Activated B cell treated with CpG ODN at 0.5 μM for 24 hours (primary cell): Measurements from ENCODE around the gene LRRC27. TPM values are rescaled to one million over a fixed set of nuclear protein-coding genes. Genes with fewer than 3 reads are reported as not detected.

ENCODE experiments used
- ATAC-seq: fragments of 200-7000 bp; cut with Tn5 transposase; one replicate; pipeline ENCODE4 v1.10.0; 2021; ENCODE audit warnings: low read depth, mild to moderate bottlenecking, moderate library complexity
- CTCF ChIA-PET: fragments of 350-600 bp; sonication (Branson Sonifier 250); formaldehyde crosslinking; loops from one replicate; lab custom pipeline; 2021; ENCODE audit warnings: antibody characterized with exemption; lab: Charles Lee
- POLR2A ChIA-PET: fragments of 350-600 bp; sonication (Branson Sonifier 250); formaldehyde crosslinking; loops from one replicate; lab custom pipeline; 2021; ENCODE audit warnings: antibody characterized with exemption; lab: Charles Lee
- DNase-seq: peaks from one replicate; pipeline ENCODE4 v3.0.0; 2022
- H3K27ac Mint-ChIP-seq: one replicate; pipeline ENCODE4 v1.8.0; 2020; ENCODE audit warnings: mixed read lengths
- H3K27me3 Mint-ChIP-seq: one replicate; pipeline ENCODE4 v1.8.0; 2021; ENCODE audit warnings: mixed read lengths
- H3K36me3 Mint-ChIP-seq: one replicate; pipeline ENCODE4 v1.8.0; 2021; ENCODE audit warnings: low read depth, mixed read lengths
- H3K4me1 Mint-ChIP-seq: one replicate; pipeline ENCODE4 v1.8.0; 2021; ENCODE audit warnings: mixed read lengths
- H3K4me3 Mint-ChIP-seq: one replicate; pipeline ENCODE4 v1.8.0; 2020; ENCODE audit warnings: mild to moderate bottlenecking, mixed read lengths
- H3K9me3 Mint-ChIP-seq: one replicate; pipeline ENCODE4 v1.8.0; 2020; ENCODE audit warnings: mixed read lengths
- CTCF ChIP-seq: fragments of 200-600 bp; IDR thresholded peaks from one replicate; pipeline ENCODE4 v1.8.0; 2022; ENCODE audit warnings: antibody characterized with exemption, mild to moderate bottlenecking
- intact Hi-C: fragments of 100-400 bp; cut with micrococcal nuclease; formaldehyde crosslinking; loops from one replicate; pipeline ENCODE4 v1.15.1; 2024
- total RNA-seq: library from RNA; stranded (reverse); gene quantifications from 2 replicates; pipeline ENCODE4 v1.2.3, GENCODE V29; 2022

Gene LRRC27
- total RNA-seq, 1 donor from 2014 or later: 15.2 TPM

- H3K9me3 Mint-ChIP-seq: no peaks in the 10 kb centered on the region
- no peak for TF ChIP-seq CTCF
- ChIA-PET POLR2A (interaction anchor here (0.7 to 1.8 kb wide), 4 partner anchors 25 to 432 kb away, joined by 3 to 13 read pairs (median 5); partner anchors contain the start of gene STK32C), CTCF (no interaction called here)
- ATAC-seq (peak; percentile 63), DNase-seq (no peak)
- peaks cover 81% of the 10 kb centered on the region for H3K4me1 Mint-ChIP-seq
- peaks cover 35% of the 10 kb centered on the region for H3K36me3 Mint-ChIP-seq
- H3K27me3 Mint-ChIP-seq: no peaks in the 10 kb centered on the region
- intact Hi-C loops: loop anchor here (1.0 to 10.0 kb wide), 9 partner anchors 12 to 1042 kb away; partner anchors contain the start of genes BNIP3, ECHS1, INPP5A and PAOX
- peak overlapping the region; percentile 94 for H3K4me3 Mint-ChIP-seq
- H3K27ac Mint-ChIP-seq: peak overlapping the region; percentile 98
These were observed 401 bp downstream of the LRRC27 start for GRCh38 chr10:132332433-132332754.

GRCh38 chr10:132333386-132333785, 1.4 kb downstream of the LRRC27 start:
- intact Hi-C loops: loop anchor here (2.0 to 10.0 kb wide), 4 partner anchors 19 to 1041 kb away; partner anchors contain the start of genes BNIP3, ECHS1 and PAOX
- no peaks in the 10 kb centered on the region for H3K9me3 Mint-ChIP-seq
- H3K36me3 Mint-ChIP-seq: peaks cover 31% of the 10 kb centered on the region
- no peaks in the 10 kb centered on the region for H3K27me3 Mint-ChIP-seq
- H3K4me1 Mint-ChIP-seq: peaks cover 78% of the 10 kb centered on the region
- H3K4me3 Mint-ChIP-seq: peak overlapping the region; percentile 52
- DNase-seq (no peak), ATAC-seq (no peak)
- ChIA-PET CTCF (no interaction called here), POLR2A (interaction anchor here (0.6 kb wide), 1 partner anchor 290 kb away, joined by 3 read pairs; no protein-coding TSS in a partner anchor)
- no peak for TF ChIP-seq CTCF
- H3K27ac Mint-ChIP-seq: peak overlapping the region; percentile 98

GRCh38 chr10:132334631-132335188, 2.7 kb downstream of the LRRC27 start:
- TF ChIP-seq CTCF: no peak
- Mint-ChIP-seq H3K27ac (peak overlapping the region; percentile 24), H3K4me3 (no peak overlapping the region), H3K27me3 (no peaks in the 10 kb centered on the region), H3K4me1 (peaks cover 64% of the 10 kb centered on the region), H3K36me3 (peaks cover 32% of the 10 kb centered on the region), H3K9me3 (no peaks in the 10 kb centered on the region)
- ChIA-PET CTCF (no interaction called here), POLR2A (no interaction called here)
- DNase-seq (no peak), ATAC-seq (no peak)
- intact Hi-C loops: loop anchor here (5.0 to 10.0 kb wide), 2 partner anchors 258 to 1040 kb away; partner anchors contain the start of genes ECHS1 and PAOX

GRCh38 chr10:132335189-132336063, 3.4 kb downstream of the LRRC27 start:
- H3K9me3 Mint-ChIP-seq: no peaks in the 10 kb centered on the region
- H3K4me3 Mint-ChIP-seq: peak overlapping the region; percentile 78
- no peak for TF ChIP-seq CTCF
- intact Hi-C loops: loop anchor here (10.0 kb wide), 1 partner anchor 1039 kb away; the partner anchor contains the start of genes ECHS1 and PAOX
- DNase-seq: no peak
- peaks cover 30% of the 10 kb centered on the region for H3K36me3 Mint-ChIP-seq
- H3K4me1 Mint-ChIP-seq: peaks cover 57% of the 10 kb centered on the region
- peak overlapping the region; percentile 64 for H3K27ac Mint-ChIP-seq
- no peaks in the 10 kb centered on the region for H3K27me3 Mint-ChIP-seq
- ChIA-PET POLR2A (interaction anchor here (0.6 kb wide), 1 partner anchor 33 kb away, joined by 3 read pairs; no protein-coding TSS in a partner anchor), CTCF (no interaction called here)
- peak; percentile 23 for ATAC-seq
